NCI-H1930 (cell line): Measurements from ENCODE around the gene HS3ST6.
"Not testable (repeated sequence)": the region's sequence is repeated elsewhere in the genome, so short reads cannot be mapped to it uniquely, and the experiment has no call there.

Experiments
- DNase-seq, 2 experiments: peaks; one replicate each; lab custom pipeline; 2025; lab: John Stamatoyannopoulos, UW

Gene HS3ST6

GRCh38 chr16:1877804-1878203, 40.4 kb downstream of the HS3ST6 start:
- DNase-seq = no peak

- no peak for DNase-seq
These were observed 41.1 kb downstream of the HS3ST6 start for GRCh38 chr16:1877089-1877488.

GRCh38 chr16:1876468-1876867, 41.7 kb downstream of the HS3ST6 start:
- no peak for DNase-seq

- DNase-seq = not testable (repeated sequence)
These were observed 42.1 kb downstream of the HS3ST6 start for GRCh38 chr16:1876066-1876465.

- DNase-seq = no peak
These were observed 43.4 kb downstream of the HS3ST6 start for GRCh38 chr16:1874854-1875253.

GRCh38 chr16:1871974-1872635, 46.1 kb downstream of the HS3ST6 start, which contains the start of gene MEIOB:
TSS of gene MEIOB (minus strand) at chr16:1872164. CDS start at chr16:1868175, 3,989 bp downstream.
- DNase-seq = no peak

GRCh38 chr16:1870365-1871082, 47.7 kb downstream of the HS3ST6 start:
- DNase-seq = peak in 1 of 2 experiments; percentile 56

GRCh38 chr16:1865902-1866690, 52.1 kb downstream of the HS3ST6 start:
- no peak for DNase-seq

GRCh38 chr16:1863681-1864460, 54.3 kb downstream of the HS3ST6 start:
- DNase-seq = no peak

- no peak for DNase-seq
These were observed 55.8 kb downstream of the HS3ST6 start for GRCh38 chr16:1862394-1862793.

- no peak for DNase-seq
These were observed 56.5 kb downstream of the HS3ST6 start for GRCh38 chr16:1861730-1862129.
